Peyer's patch (tissue), 4 donors: ENCODE measurements around the gene SLC5A7. TPM values are rescaled to one million over a fixed set of nuclear protein-coding genes. Genes with fewer than 3 reads are reported as not detected.

Experiments
- DNase-seq, 3 donors: peaks; one replicate each; pipeline ENCODE4 v3.0.0-alpha.2; 2017 to 2019
- H3K27ac ChIP-seq, 4 donors: fragments of 200-600 bp; sonication (generic); one replicate each; pipeline ENCODE4 v1.5.1; 2016 to 2019
- H3K27me3 ChIP-seq, 2 donors: fragments of 200-600 bp; sonication (generic); one replicate each; pipeline ENCODE4 v1.5.1; 2019
- H3K36me3 ChIP-seq, 3 donors: fragments of 200-600 bp; sonication (generic); one replicate each; pipeline ENCODE4 v1.5.1; 2016 to 2019
- H3K4me1 ChIP-seq, 4 donors: fragments of 200-600 bp; sonication (generic); one replicate each; pipeline ENCODE4 v1.5.1; 2016 to 2019
- H3K4me3 ChIP-seq, 4 donors: fragments of 200-600 bp; sonication (generic); 1 replicate in 3 of 4; 2 replicates in 1 of 4; pipeline ENCODE4 v1.5.1; 2016 to 2019; ENCODE audit warnings: mild to moderate bottlenecking in 1 of 4
- H3K9me3 ChIP-seq, 4 donors: fragments of 200-600 bp; sonication (generic); one replicate each; pipeline ENCODE4 v1.5.1; 2016 to 2019; ENCODE audit warnings: mild to moderate bottlenecking in 1 of 4
- POLR2A ChIP-seq, 2 donors: fragments of 450-650 bp; IDR thresholded peaks; one replicate each; pipeline ENCODE4 v1.5.1; 2017; ENCODE audit warnings: antibody characterized with exemption in 2 of 2, mild to moderate bottlenecking in 2 of 2, moderate library complexity in 2 of 2
- total RNA-seq, 4 donors: library from RNA; depleted of rRNA; stranded (reverse); fragments of >200 nt; gene quantifications; one replicate each; pipeline ENCODE4 v1.1.0, GENCODE V29; 2016
- TF ChIP-seq, protein P1 (sequence below), 6 experiments: fragments of 450-650 bp in 4 of 6; fragments of 200-600 bp in 2 of 6; sonication (generic) in 1 of 6; IDR thresholded peaks; one replicate each; pipeline ENCODE4 v1.5.1; 2017 to 2019; ENCODE audit warnings: antibody characterized with exemption in 6 of 6, mild to moderate bottlenecking in 3 of 6, moderate library complexity in 1 of 6

The SLC5A7 gene
- under 1 TPM in 1 of 4 donors, not detected in 3; 0.13 TPM for total RNA-seq

DNA sequence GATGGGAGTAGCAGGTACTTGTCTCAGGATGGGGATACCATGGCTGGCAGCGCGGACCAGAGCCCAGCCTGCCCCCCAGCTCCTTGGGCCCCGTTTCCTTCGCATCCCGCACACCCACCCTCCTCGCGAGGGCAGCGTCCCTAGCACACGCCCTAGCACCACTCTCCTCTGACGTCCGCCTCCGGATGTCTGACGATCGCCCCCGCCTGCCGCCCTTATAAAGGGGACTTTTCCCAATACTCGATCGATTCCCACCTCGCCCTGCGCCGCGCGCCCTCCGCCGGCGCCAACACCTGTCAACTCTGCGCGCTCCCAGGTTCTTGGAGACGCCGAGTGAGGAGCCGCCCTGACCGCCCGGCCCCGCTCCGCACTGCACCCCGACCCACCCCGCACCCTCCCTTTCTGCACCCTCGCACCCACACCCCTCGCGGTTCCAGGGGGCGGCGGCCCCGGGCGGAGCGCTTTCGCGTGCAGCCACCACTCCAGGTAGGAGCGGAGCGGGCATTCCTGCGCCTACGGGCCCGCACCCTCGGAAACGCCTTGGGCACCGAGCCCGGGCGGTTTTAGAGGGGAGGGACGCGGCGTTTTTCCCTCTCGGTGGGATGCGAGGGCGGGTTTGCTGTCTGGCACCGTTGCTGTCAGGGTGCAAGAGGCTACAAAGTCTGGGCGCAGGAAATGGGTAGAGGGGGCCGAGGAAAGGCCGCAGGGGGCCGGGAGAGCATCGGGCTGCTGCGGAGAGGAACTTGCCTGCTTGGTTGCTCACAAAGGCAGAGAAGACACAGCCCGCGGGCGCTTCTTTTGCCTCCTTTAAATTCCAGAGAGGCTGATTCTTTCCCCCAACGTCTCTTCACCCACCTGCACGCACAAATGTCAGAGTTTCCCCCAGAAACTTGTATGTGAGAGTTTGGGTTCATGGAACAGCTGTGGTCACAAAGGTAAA lies at the start of gene SLC5A7:
Gene SLC5A7 (plus strand): TSS at position 247 of the 940 bp plus-strand sequence. CDS start 1,632 bp downstream, outside the sequence.
- H3K4me3 ChIP-seq, result peak within 1 kb of the TSS in 1 of 4 donors; percentile 11
- no peaks in the 10 kb centered on the region for H3K36me3 ChIP-seq
- H3K9me3 ChIP-seq, result no peaks in the 10 kb centered on the region
- no peak for DNase-seq
- no peak for TF ChIP-seq POLR2A (IDR thresholded peaks at IDR 0.05)
- TF ChIP-seq, protein P1, sequence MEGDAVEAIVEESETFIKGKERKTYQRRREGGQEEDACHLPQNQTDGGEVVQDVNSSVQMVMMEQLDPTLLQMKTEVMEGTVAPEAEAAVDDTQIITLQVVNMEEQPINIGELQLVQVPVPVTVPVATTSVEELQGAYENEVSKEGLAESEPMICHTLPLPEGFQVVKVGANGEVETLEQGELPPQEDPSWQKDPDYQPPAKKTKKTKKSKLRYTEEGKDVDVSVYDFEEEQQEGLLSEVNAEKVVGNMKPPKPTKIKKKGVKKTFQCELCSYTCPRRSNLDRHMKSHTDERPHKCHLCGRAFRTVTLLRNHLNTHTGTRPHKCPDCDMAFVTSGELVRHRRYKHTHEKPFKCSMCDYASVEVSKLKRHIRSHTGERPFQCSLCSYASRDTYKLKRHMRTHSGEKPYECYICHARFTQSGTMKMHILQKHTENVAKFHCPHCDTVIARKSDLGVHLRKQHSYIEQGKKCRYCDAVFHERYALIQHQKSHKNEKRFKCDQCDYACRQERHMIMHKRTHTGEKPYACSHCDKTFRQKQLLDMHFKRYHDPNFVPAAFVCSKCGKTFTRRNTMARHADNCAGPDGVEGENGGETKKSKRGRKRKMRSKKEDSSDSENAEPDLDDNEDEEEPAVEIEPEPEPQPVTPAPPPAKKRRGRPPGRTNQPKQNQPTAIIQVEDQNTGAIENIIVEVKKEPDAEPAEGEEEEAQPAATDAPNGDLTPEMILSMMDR (IDR thresholded peaks at IDR 0.05), result no peak
- peaks cover 0 to 11% of the 10 kb centered on the region in 2 donors for H3K27me3 ChIP-seq
- no peak within 1 kb of the TSS for H3K27ac ChIP-seq
- H3K4me1 ChIP-seq, result no peaks in the 10 kb centered on the region

DNA sequence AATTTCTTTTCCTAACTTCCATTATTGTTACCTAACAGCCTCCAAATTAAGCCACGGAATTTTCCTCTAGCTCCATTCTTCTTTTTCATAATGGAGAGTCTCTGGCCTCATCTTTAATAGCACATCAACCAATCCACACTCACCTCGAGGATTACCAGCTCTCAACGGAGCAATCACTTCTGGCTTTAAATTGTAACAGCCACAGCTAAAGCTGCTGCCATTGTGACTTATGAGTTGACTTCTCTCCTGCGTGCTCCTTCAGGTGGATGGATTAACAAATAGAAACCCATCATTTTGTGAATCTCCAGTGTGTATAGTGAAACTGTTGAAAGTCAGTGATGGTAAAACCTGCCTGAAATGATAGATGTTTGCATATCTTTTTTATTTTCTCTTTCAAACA lies 24.9 kb upstream of the SLC5A7 start:
- TF ChIP-seq POLR2A (IDR thresholded peaks at IDR 0.05), result no peak
- TF ChIP-seq, protein P1 (IDR thresholded peaks at IDR 0.05), result no peak
- H3K9me3 ChIP-seq, result no peaks in the 10 kb centered on the region
- no peak overlapping the region for H3K4me3 ChIP-seq

DNA sequence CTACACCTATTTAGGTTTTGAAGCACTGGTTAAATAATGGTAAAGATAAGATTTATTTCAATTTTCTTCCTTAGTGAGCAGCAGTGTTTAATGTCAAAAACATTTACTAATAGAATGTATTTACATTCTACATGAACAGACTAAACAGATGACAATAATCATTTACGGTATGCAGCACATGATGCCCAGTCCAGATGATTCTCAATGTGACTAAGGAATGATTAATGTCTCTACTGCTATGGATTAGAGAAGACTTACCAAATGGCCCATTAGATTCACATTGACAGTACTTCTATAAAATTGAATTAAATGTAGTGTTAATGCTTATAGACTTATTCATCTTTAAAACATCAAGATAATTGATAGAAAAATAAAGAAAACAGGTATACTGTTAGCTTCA lies 22.1 kb upstream of the SLC5A7 start:
- Histone ChIP-seq H3K9me3 (no peaks in the 10 kb centered on the region), H3K4me3 (no peak overlapping the region), H3K27me3 (no peaks in the 10 kb centered on the region), H3K4me1 (no peaks in the 10 kb centered on the region), H3K36me3 (no peaks in the 10 kb centered on the region), H3K27ac (no peak overlapping the region)
- TF ChIP-seq, protein P1 (IDR thresholded peaks at IDR 0.05), result no peak
- no peak for TF ChIP-seq POLR2A (IDR thresholded peaks at IDR 0.05)
- DNase-seq, result no peak

More for the DNA sequence above, 24.9 kb upstream of the SLC5A7 start:
- Histone ChIP-seq H3K36me3 (no peaks in the 10 kb centered on the region), H3K27me3 (no peaks in the 10 kb centered on the region), H3K4me1 (no peaks in the 10 kb centered on the region), H3K27ac (no peak overlapping the region)
- no peak for DNase-seq

DNA sequence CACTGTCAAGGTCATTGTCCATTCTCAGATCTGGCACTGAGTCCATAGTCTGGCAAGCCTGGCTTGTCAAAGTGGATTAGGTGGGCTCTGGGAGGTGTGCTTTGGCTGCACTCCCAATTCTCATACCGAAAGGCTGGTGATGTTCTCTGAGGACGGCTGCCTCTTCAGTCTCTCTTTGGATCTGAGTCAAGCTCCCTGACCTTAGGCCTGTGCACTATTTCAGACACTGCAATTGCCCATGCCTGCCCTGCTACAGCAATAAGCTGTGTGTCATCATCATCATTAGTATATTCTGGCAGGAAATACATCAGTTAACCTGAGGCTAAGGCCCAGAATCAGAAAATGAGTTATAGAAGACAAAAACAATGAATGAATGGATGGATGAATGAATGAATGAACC lies 1.6 kb upstream of the SLC5A7 start:
- Histone ChIP-seq H3K27me3 (peaks cover 0 to 11% of the 10 kb centered on the region in 2 donors), H3K4me3 (no peak overlapping the region), H3K36me3 (no peaks in the 10 kb centered on the region), H3K4me1 (no peaks in the 10 kb centered on the region), H3K9me3 (no peaks in the 10 kb centered on the region), H3K27ac (no peak overlapping the region)
- DNase-seq, result no peak
- no peak for TF ChIP-seq POLR2A (IDR thresholded peaks at IDR 0.05)

DNA sequence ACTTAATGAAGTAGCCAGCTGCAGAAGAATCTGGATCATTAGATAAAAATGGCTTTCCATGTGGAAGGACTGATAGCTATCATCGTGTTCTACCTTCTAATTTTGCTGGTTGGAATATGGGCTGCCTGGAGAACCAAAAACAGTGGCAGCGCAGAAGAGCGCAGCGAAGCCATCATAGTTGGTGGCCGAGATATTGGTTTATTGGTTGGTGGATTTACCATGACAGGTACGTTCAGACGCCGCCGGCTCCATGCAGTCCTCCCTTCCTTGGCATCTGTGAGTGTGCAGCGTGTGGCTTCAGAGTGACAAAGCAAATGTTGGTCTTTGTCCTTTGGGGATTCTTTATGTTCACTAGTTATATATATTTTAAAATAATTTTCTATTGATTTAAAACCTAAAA lies 1.8 kb downstream of the SLC5A7 start:
- Histone ChIP-seq H3K4me3 (no peak overlapping the region), H3K27ac (no peak overlapping the region), H3K4me1 (no peaks in the 10 kb centered on the region), H3K27me3 (peaks cover 0 to 11% of the 10 kb centered on the region in 2 donors), H3K9me3 (no peaks in the 10 kb centered on the region), H3K36me3 (no peaks in the 10 kb centered on the region)
- TF ChIP-seq, protein P1 (IDR thresholded peaks at IDR 0.05), result no peak
- no peak for TF ChIP-seq POLR2A (IDR thresholded peaks at IDR 0.05)
- DNase-seq, result no peak

DNA sequence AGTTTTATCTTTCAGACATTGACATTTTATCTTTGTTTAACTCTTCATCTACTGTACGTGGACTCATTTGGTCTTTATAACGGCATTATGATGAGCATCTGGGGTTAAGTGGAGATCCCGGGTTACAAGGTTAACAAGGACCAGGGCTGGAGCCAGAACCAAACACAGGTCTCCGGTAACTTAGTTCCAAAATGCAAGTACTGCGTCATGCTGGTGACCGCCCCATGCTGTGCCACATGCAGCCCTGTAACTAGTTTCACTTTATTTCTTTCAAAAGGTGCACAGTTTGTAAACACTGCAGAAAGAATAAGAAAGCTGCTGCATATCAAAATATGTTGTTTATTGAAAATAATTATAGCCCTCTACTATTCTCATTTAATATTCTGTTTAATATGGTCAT lies 3.1 kb downstream of the SLC5A7 start:
- TF ChIP-seq, protein P1 (IDR thresholded peaks at IDR 0.05), result no peak
- no peak for TF ChIP-seq POLR2A (IDR thresholded peaks at IDR 0.05)

More for the DNA sequence above, 3.1 kb downstream of the SLC5A7 start:
- H3K4me3 ChIP-seq, result no peak overlapping the region
- H3K27ac ChIP-seq, result no peak overlapping the region
- H3K36me3 ChIP-seq, result no peaks in the 10 kb centered on the region
- peaks cover 0 to 11% of the 10 kb centered on the region in 2 donors for H3K27me3 ChIP-seq
- H3K9me3 ChIP-seq, result no peaks in the 10 kb centered on the region
- no peak for DNase-seq
- H3K4me1 ChIP-seq, result no peaks in the 10 kb centered on the region
